OCI-LY7 (cell line): ENCODE results near the gene AMMECR1. TPM values are rescaled to one million over a fixed set of nuclear protein-coding genes. Genes with fewer than 3 reads are reported as not detected.
"Not testable (repeated sequence)": the region's sequence is repeated elsewhere in the genome, so short reads cannot be mapped to it uniquely, and the experiment has no call there.

Experiments
- BruUV-seq: library from RNA; stranded (reverse); fragments of 400-500 nt; replicated peaks from 2 replicates; lab custom pipeline; 2021; lab: Mats Ljungman, UMichigan
- CTCF ChIA-PET: fragments of 300-600 bp; sonication (Branson Sonifier 250); formaldehyde crosslinking; loops from one replicate; lab custom pipeline; 2022; ENCODE audit warnings: antibody characterized with exemption; ENCODE audit not compliant: unreplicated experiment; lab: Charles Lee
- POLR2A ChIA-PET: fragments of 300-600 bp; sonication (Branson Sonifier 250); formaldehyde crosslinking; loops from one replicate; lab custom pipeline; 2022; ENCODE audit warnings: antibody characterized with exemption; lab: Charles Lee
- DNase-seq: peaks from one replicate; pipeline ENCODE4 v3.0.0-alpha.2; 2015; ENCODE audit warnings: low spot score
- H2AFZ ChIP-seq: fragments of 200-600 bp; sonication (generic), shearing (Covaris generic); 2 replicates; pipeline ENCODE4 v1.6.1; 2014; ENCODE audit warnings: mild to moderate bottlenecking, antibody characterized with exemption, low read length, moderate library complexity
- H3K27ac ChIP-seq: fragments of 200-600 bp; sonication (generic); 2 replicates; pipeline ENCODE4 v1.5.1; 2014; ENCODE audit warnings: mixed run types, low read depth, mild to moderate bottlenecking, moderate library complexity, low read length, inconsistent platforms; ENCODE audit not compliant: poor library complexity, severe bottlenecking
- H3K36me3 ChIP-seq: fragments of 200-600 bp; sonication (generic); 2 replicates; pipeline ENCODE4 v1.6.1; 2014; ENCODE audit warnings: mild to moderate bottlenecking, antibody characterized with exemption, low read length, moderate library complexity, mixed read lengths; ENCODE audit not compliant: insufficient read depth
- H3K4me1 ChIP-seq: fragments of 200-600 bp; sonication (generic); 2 replicates; pipeline ENCODE4 v1.5.1; 2014; ENCODE audit warnings: mild to moderate bottlenecking, low read length; ENCODE audit not compliant: insufficient read depth, poor library complexity, severe bottlenecking
- H3K4me2 ChIP-seq: fragments of 200-600 bp; sonication (generic); 2 replicates; pipeline ENCODE4 v1.6.1; 2014; ENCODE audit warnings: mild to moderate bottlenecking, low read length
- H3K4me3 ChIP-seq: fragments of 200-600 bp; sonication (generic); 2 replicates; pipeline ENCODE4 v1.5.1; 2014; ENCODE audit warnings: mild to moderate bottlenecking, low read depth, low read length; ENCODE audit not compliant: poor library complexity, severe bottlenecking
- H3K79me2 ChIP-seq: fragments of 200-600 bp; sonication (generic); 2 replicates; pipeline ENCODE4 v1.6.1; 2016; ENCODE audit warnings: low read depth, mild to moderate bottlenecking, low read length, moderate library complexity, mixed read lengths; ENCODE audit not compliant: insufficient read depth
- H3K9me2 ChIP-seq: fragments of 200-600 bp; sonication (generic); 2 replicates; pipeline ENCODE4 v1.6.1; 2016; ENCODE audit warnings: mild to moderate bottlenecking, low read length, mixed read lengths; ENCODE audit not compliant: insufficient read depth
- H3K9me3 ChIP-seq: fragments of 200-600 bp; sonication (generic); 2 replicates; pipeline ENCODE4 v1.6.1; 2014; ENCODE audit warnings: mild to moderate bottlenecking, mixed run types, low read length, mixed read lengths
- H4K20me1 ChIP-seq: fragments of 200-600 bp; sonication (generic); 2 replicates; pipeline ENCODE4 v1.6.1; 2014; ENCODE audit warnings: mild to moderate bottlenecking, antibody characterized with exemption, low read length, moderate library complexity, mixed read lengths; ENCODE audit not compliant: insufficient read depth
- EZH2phosphoT487 ChIP-seq: fragments of 200-600 bp; sonication (generic); IDR thresholded peaks from 2 replicates; pipeline ENCODE4 v1.6.1; 2018; ENCODE audit warnings: low read depth, borderline replicate concordance, mild to moderate bottlenecking, mixed run types, antibody characterized with exemption, low read length, moderate library complexity, mixed read lengths
- intact Hi-C: fragments of 100-400 bp; cut with micrococcal nuclease; formaldehyde crosslinking; loops from one replicate; pipeline ENCODE4 v1.10.0; 2022; ENCODE audit not compliant: unreplicated experiment
- total RNA-seq, 2 experiments: library from RNA; depleted of rRNA in 1 of 2; stranded (reverse); fragments of >200 nt in 1 of 2; shearing (Covaris generic) in 1 of 2; gene quantifications; 2 replicates each; pipeline ENCODE4 v1.2.3, GENCODE V29; 2014 to 2022
- TF ChIP-seq, protein P1 (sequence below): fragments of 200-600 bp; sonication (generic); conservative IDR thresholded peaks from 2 replicates; pipeline ENCODE4 v1.5.1; 2014; ENCODE audit warnings: mild to moderate bottlenecking, antibody characterized with exemption, low read length, moderate library complexity, mixed read lengths

Gene AMMECR1
- total RNA-seq, 2 experiments from 2014 or later = 19.1 to 32.3 TPM

DNA sequence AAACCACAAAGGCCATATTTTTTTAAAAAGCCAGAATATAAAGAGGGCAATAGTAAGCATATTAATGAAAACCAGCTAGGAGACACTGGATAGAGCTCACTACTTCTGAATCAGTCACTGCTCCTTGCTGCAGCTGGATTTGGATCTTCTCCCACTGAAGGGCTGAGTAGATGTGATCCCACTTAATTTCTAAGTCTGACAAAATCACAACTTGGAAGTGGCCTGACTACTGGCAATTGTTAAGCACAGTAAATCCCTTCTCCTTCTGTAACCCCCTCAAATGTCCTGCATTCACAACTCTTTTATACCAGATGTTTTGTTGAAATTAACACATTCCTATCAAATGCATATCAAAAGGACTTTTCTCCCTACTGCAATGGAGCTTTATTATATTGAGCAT, 72.9 kb downstream of the AMMECR1 start:
- Histone ChIP-seq H3K9me2 (no peaks in the 10 kb centered on the region), H3K4me2 (no peak overlapping the region), H2AFZ (no peak overlapping the region), H3K4me3 (no peak overlapping the region), H3K36me3 (no peaks in the 10 kb centered on the region), H3K27ac (no peak overlapping the region), H4K20me1 (no peaks in the 10 kb centered on the region), H3K4me1 (no peaks in the 10 kb centered on the region), H3K79me2 (no peaks in the 10 kb centered on the region), H3K9me3 (no peaks in the 10 kb centered on the region)
- TF ChIP-seq, protein P1, sequence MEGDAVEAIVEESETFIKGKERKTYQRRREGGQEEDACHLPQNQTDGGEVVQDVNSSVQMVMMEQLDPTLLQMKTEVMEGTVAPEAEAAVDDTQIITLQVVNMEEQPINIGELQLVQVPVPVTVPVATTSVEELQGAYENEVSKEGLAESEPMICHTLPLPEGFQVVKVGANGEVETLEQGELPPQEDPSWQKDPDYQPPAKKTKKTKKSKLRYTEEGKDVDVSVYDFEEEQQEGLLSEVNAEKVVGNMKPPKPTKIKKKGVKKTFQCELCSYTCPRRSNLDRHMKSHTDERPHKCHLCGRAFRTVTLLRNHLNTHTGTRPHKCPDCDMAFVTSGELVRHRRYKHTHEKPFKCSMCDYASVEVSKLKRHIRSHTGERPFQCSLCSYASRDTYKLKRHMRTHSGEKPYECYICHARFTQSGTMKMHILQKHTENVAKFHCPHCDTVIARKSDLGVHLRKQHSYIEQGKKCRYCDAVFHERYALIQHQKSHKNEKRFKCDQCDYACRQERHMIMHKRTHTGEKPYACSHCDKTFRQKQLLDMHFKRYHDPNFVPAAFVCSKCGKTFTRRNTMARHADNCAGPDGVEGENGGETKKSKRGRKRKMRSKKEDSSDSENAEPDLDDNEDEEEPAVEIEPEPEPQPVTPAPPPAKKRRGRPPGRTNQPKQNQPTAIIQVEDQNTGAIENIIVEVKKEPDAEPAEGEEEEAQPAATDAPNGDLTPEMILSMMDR = no peak
- no peak for TF ChIP-seq EZH2phosphoT487
- DNase-seq = no peak
- ChIA-PET CTCF (no interaction called here), POLR2A (interaction anchor here (1.3 kb wide), 1 partner anchor 12 kb away, joined by 4 read pairs; no protein-coding TSS in a partner anchor)
- intact Hi-C loops = no loop called here
- no TSS peak for BruUV-seq

DNA sequence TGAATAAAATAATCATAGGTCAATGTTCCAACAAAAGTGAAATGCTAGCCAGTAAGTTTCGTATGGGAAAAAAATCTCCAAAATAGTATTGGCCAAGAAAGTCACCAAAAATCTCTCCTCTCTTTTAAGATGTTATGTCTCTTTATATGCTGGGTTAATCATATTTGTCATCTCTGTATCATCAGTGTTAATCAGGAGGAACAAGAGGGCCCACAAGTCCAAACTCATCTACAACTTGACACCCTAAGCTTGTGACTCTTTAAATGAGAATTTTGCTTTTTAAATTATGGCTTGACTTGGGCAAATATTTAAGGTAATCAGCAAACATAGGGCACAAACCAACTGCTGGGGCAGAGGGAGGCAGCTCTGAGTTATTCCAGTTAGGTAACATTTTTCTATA, 75.5 kb downstream of the AMMECR1 start:
- TF ChIP-seq, protein P1 = no peak
- no peak for TF ChIP-seq EZH2phosphoT487
- no peaks in the 10 kb centered on the region for H3K9me3 ChIP-seq
- no TSS peak for BruUV-seq
- H4K20me1 ChIP-seq = no peaks in the 10 kb centered on the region
- intact Hi-C loops = no loop called here
- no peak overlapping the region for H3K4me3 ChIP-seq
- no peaks in the 10 kb centered on the region for H3K9me2 ChIP-seq
- ChIA-PET POLR2A (no interaction called here), CTCF (no interaction called here)
- H3K36me3 ChIP-seq = no peaks in the 10 kb centered on the region
- no peaks in the 10 kb centered on the region for H3K79me2 ChIP-seq
- DNase-seq = no peak
- no peak overlapping the region for H3K4me2 ChIP-seq
- H3K4me1 ChIP-seq = no peaks in the 10 kb centered on the region
- H3K27ac ChIP-seq = no peak overlapping the region
- H2AFZ ChIP-seq = no peak overlapping the region

DNA sequence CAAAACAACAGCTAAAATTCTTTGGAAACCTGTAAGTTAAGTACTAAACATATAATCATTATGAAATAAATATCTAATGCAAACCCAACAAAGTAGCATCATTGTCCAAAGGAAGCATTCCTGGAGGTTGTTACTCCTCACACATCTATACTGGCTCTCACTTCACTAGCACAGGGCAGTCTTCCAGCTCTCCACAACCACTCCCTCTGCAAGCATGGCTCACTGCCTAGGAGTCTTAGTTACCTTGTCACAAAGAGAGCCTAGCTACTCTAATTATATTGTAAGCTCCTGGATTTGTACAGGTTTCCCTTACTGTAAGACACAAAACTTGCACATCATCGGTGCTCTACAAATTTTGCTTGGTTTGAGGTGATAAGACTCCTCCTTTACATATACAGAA, 76.1 kb downstream of the AMMECR1 start:
- POLR2A ChIA-PET = interaction anchor here (0.6 kb wide), 1 partner anchor 27 kb away, joined by 3 read pairs; no protein-coding TSS in a partner anchor
- Histone ChIP-seq H3K9me2 (no peaks in the 10 kb centered on the region), H3K4me3 (no peak overlapping the region), H4K20me1 (no peaks in the 10 kb centered on the region), H3K79me2 (no peaks in the 10 kb centered on the region), H3K9me3 (no peaks in the 10 kb centered on the region), H2AFZ (no peak overlapping the region), H3K4me1 (no peaks in the 10 kb centered on the region), H3K36me3 (no peaks in the 10 kb centered on the region), H3K4me2 (no peak overlapping the region), H3K27ac (no peak overlapping the region)
- BruUV-seq = no TSS peak
- no peak for DNase-seq
- TF ChIP-seq, protein P1 = no peak
- TF ChIP-seq EZH2phosphoT487 = no peak
- CTCF ChIA-PET = no interaction called here
- intact Hi-C loops = no loop called here

DNA sequence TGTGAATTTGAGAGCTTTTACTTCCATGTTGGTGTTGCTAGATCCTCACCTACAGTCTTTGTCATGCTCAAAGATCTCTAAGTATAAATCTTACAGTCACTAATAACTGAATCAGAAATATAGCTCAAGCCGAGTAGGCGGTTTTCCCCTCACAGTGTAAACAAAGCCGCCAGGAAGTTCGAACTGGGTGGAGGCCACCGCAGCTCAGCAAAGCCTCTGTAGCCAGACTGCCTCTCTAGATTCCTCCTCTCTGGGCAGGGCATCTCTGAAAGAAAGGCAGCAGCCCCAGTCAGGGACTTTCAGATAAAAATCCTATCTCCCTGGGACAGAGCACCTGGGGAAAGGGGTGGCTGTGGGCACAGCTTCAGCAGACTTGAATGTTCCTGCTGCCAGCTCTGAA, 79.6 kb downstream of the AMMECR1 start:
- H3K27ac ChIP-seq, H3K9me2 ChIP-seq, DNase-seq, H3K36me3 ChIP-seq, H3K9me3 ChIP-seq, H3K4me2 ChIP-seq, CTCF ChIA-PET, intact Hi-C loops, BruUV-seq, H3K4me3 ChIP-seq, H3K79me2 ChIP-seq, H3K4me1 ChIP-seq, H4K20me1 ChIP-seq, H2AFZ ChIP-seq: not testable (repeated sequence)
- POLR2A ChIA-PET = interaction anchor here (0.6 kb wide), 1 partner anchor 486 kb away, joined by 3 read pairs; no protein-coding TSS in a partner anchor
